ENCODE data around the gene LMO3.
"Not testable (repeated sequence)": the region's sequence is repeated elsewhere in the genome, so short reads cannot be mapped to it uniquely, and the experiment has no call there.

The LMO3 gene

GRCh38 chr12:16552301-16552700 lies 53.7 kb downstream of the LMO3 start:
- no peak for DNase-seq (ENCODE audit: low read depth in 2 of 3, low spot score in 2 of 3)

- no peak for DNase-seq (ENCODE audit: low read depth in 2 of 3, low spot score in 2 of 3)
These were observed 60.1 kb downstream of the LMO3 start for GRCh38 chr12:16545836-16546235.

- DNase-seq (ENCODE audit: low read depth in 2 of 3, low spot score in 2 of 3): no peak
These were observed 63.4 kb downstream of the LMO3 start for GRCh38 chr12:16542586-16542985.

- not testable (repeated sequence) for DNase-seq (ENCODE audit: low read depth in 2 of 3, low spot score in 2 of 3)
These were observed 68.3 kb downstream of the LMO3 start for GRCh38 chr12:16537652-16538051.

GRCh38 chr12:16531621-16532020 lies 74.3 kb downstream of the LMO3 start:
- no peak for DNase-seq (ENCODE audit: low read depth in 2 of 3, low spot score in 2 of 3)

GRCh38 chr12:16530268-16530850 lies 75.6 kb downstream of the LMO3 start:
- DNase-seq (ENCODE audit: low read depth in 2 of 3, low spot score in 2 of 3): no peak

GRCh38 chr12:16526693-16527092 lies 79.3 kb downstream of the LMO3 start:
- DNase-seq (ENCODE audit: low read depth in 2 of 3, low spot score in 2 of 3): no peak

- DNase-seq (ENCODE audit: low read depth in 2 of 3, low spot score in 2 of 3): no peak
These were observed 81.6 kb downstream of the LMO3 start for GRCh38 chr12:16524378-16524777.

- no peak for DNase-seq (ENCODE audit: low read depth in 2 of 3, low spot score in 2 of 3)
These were observed 82.0 kb downstream of the LMO3 start for GRCh38 chr12:16523951-16524331.

- DNase-seq (ENCODE audit: low read depth in 2 of 3, low spot score in 2 of 3): no peak
These were observed 82.5 kb downstream of the LMO3 start for GRCh38 chr12:16523284-16523950.

GRCh38 chr12:16520328-16520727 lies 85.6 kb downstream of the LMO3 start:
- DNase-seq (ENCODE audit: low read depth in 2 of 3, low spot score in 2 of 3): no peak

- no peak for DNase-seq (ENCODE audit: low read depth in 2 of 3, low spot score in 2 of 3)
These were observed 90.3 kb downstream of the LMO3 start for GRCh38 chr12:16515666-16516065.

GRCh38 chr12:16513231-16513630 lies 92.7 kb downstream of the LMO3 start:
- no peak for DNase-seq (ENCODE audit: low read depth in 2 of 3, low spot score in 2 of 3)

GRCh38 chr12:16509411-16509810 lies 96.6 kb downstream of the LMO3 start:
- DNase-seq (ENCODE audit: low read depth in 2 of 3, low spot score in 2 of 3): no peak

GRCh38 chr12:16506394-16506793 lies 99.6 kb downstream of the LMO3 start:
- DNase-seq (ENCODE audit: low read depth in 2 of 3, low spot score in 2 of 3): no peak

- DNase-seq (ENCODE audit: low read depth in 2 of 3, low spot score in 2 of 3): no peak
These were observed 101.8 kb downstream of the LMO3 start for GRCh38 chr12:16504200-16504599.

- no peak for DNase-seq (ENCODE audit: low read depth in 2 of 3, low spot score in 2 of 3)
These were observed 106.4 kb downstream of the LMO3 start for GRCh38 chr12:16499611-16500010.
